HG02840 (cell line): ENCODE results near the gene RGS19.

ENCODE experiments used
- ATAC-seq: cut with Tn5 transposase; IDR thresholded peaks from one replicate; pipeline ENCODE4 v1.9.1; 2021; ENCODE audit warnings: mild to moderate bottlenecking, moderate library complexity, moderate number of reproducible peaks; ENCODE audit not compliant: unreplicated experiment, low FRiP score

RGS19 gene

GRCh38 chr20:64108731-64109681 is 29.7 kb upstream of the RGS19 start:
- ATAC-seq: no peak

- ATAC-seq: no peak
These were observed 28.6 kb upstream of the RGS19 start for GRCh38 chr20:64107736-64108457.

GRCh38 chr20:64106981-64107735 is 27.8 kb upstream of the RGS19 start, which contains the start of gene NPBWR2:
Gene NPBWR2 (minus strand): TSS chr20:64107565. CDS start chr20:64106831, 734 bp downstream.
- no peak for ATAC-seq

- ATAC-seq: no peak
These were observed 27.2 kb upstream of the RGS19 start for GRCh38 chr20:64106435-64106961.

- ATAC-seq: no peak
These were observed 26.6 kb upstream of the RGS19 start for GRCh38 chr20:64105846-64106434.

- no peak for ATAC-seq
These were observed 25.5 kb upstream of the RGS19 start for GRCh38 chr20:64104667-64105451.

GRCh38 chr20:64103871-64104666 is 24.8 kb upstream of the RGS19 start:
- ATAC-seq: no peak

- no peak for ATAC-seq
These were observed 23.5 kb upstream of the RGS19 start for GRCh38 chr20:64102647-64103354.

- no peak for ATAC-seq
These were observed 22.7 kb upstream of the RGS19 start for GRCh38 chr20:64101731-64102621.

- no peak for ATAC-seq
These were observed 21.8 kb upstream of the RGS19 start for GRCh38 chr20:64100946-64101688.

GRCh38 chr20:64100566-64100888 is 21.2 kb upstream of the RGS19 start:
- no peak for ATAC-seq

- ATAC-seq: no peak
These were observed 20.7 kb upstream of the RGS19 start for GRCh38 chr20:64099880-64100565.

- ATAC-seq: no peak
These were observed 19.9 kb upstream of the RGS19 start for GRCh38 chr20:64099086-64099786.

- no peak for ATAC-seq
These were observed 19.2 kb upstream of the RGS19 start for GRCh38 chr20:64098471-64099013.

GRCh38 chr20:64096535-64096934 is 17.2 kb upstream of the RGS19 start:
- no peak for ATAC-seq
